ENCODE data around the gene NDUFAB1. TPM values are rescaled to one million over a fixed set of nuclear protein-coding genes. Genes with fewer than 3 reads are reported as not detected.

NDUFAB1 gene
- total RNA-seq, 4 donors from 2014 or later: 76.6 to 115 (median 84.4) TPM

- intact Hi-C loops (cut with DNase I): no loop called here
- WGBS: 94% methylated on average over 11 of the region's 11 CpGs
- Histone ChIP-seq H3K27me3 (no peaks in the 10 kb centered on the region), H3K27ac (replicated peaks in 1 of 4) (no peak overlapping the region), H3K4me1 (no peaks in the 10 kb centered on the region), H3K36me3 (peaks cover 36 to 92% (median 71%) of the 10 kb centered on the region in 4 donors), H3K4me3 (no peak overlapping the region), H3K9me3 (no peaks in the 10 kb centered on the region)
- no peak for DNase-seq (ENCODE audit: extremely low spot score)
- TF ChIP-seq POLR2AphosphoS5 (IDR thresholded peaks at IDR 0.05): no peak
- TF ChIP-seq, protein P1, sequence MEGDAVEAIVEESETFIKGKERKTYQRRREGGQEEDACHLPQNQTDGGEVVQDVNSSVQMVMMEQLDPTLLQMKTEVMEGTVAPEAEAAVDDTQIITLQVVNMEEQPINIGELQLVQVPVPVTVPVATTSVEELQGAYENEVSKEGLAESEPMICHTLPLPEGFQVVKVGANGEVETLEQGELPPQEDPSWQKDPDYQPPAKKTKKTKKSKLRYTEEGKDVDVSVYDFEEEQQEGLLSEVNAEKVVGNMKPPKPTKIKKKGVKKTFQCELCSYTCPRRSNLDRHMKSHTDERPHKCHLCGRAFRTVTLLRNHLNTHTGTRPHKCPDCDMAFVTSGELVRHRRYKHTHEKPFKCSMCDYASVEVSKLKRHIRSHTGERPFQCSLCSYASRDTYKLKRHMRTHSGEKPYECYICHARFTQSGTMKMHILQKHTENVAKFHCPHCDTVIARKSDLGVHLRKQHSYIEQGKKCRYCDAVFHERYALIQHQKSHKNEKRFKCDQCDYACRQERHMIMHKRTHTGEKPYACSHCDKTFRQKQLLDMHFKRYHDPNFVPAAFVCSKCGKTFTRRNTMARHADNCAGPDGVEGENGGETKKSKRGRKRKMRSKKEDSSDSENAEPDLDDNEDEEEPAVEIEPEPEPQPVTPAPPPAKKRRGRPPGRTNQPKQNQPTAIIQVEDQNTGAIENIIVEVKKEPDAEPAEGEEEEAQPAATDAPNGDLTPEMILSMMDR (IDR thresholded peaks at IDR 0.05): no peak
- no peak for TF ChIP-seq EP300 (IDR thresholded peaks at IDR 0.05)
- TF ChIP-seq POLR2A (IDR thresholded peaks at IDR 0.05; ENCODE audit: low read depth): no peak
Observed at GRCh38 chr16:23539984-23540816, 55.9 kb downstream of the NDUFAB1 start.

DNA sequence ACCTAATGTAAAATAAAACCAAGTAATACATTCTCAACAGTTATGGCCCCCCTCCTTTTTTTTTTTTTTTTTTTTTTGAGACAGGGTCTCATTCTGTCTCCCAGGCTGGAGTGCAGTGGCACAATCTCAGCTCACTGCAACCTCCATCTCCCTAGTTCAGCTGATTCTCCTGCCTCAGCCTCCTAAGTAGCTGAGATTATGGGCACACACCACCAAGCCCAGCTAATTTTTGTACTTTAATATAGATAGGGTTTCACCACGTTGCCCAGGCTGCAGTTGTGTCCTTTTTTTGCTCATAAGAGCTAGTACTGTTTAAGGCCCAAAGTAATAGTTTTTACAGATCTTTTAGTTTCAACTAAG, 57.2 kb downstream of the NDUFAB1 start:
- Histone ChIP-seq H3K9me3 (no peaks in the 10 kb centered on the region), H3K4me3 (no peak overlapping the region), H3K27ac (replicated peaks in 1 of 4) (no peak overlapping the region), H3K4me1 (no peaks in the 10 kb centered on the region), H3K36me3 (peaks cover 43 to 92% (median 72%) of the 10 kb centered on the region in 4 donors), H3K27me3 (no peaks in the 10 kb centered on the region)
- 91% methylated on average over 1 of the region's 1 CpG for WGBS
- DNase-seq (ENCODE audit: extremely low spot score): no peak
- no peak for TF ChIP-seq POLR2A (IDR thresholded peaks at IDR 0.05; ENCODE audit: low read depth)
- TF ChIP-seq, protein P1 (IDR thresholded peaks at IDR 0.05): no peak
- TF ChIP-seq POLR2AphosphoS5 (IDR thresholded peaks at IDR 0.05): no peak
- TF ChIP-seq EP300 (IDR thresholded peaks at IDR 0.05): no peak
- intact Hi-C loops (cut with DNase I): no loop called here

DNA sequence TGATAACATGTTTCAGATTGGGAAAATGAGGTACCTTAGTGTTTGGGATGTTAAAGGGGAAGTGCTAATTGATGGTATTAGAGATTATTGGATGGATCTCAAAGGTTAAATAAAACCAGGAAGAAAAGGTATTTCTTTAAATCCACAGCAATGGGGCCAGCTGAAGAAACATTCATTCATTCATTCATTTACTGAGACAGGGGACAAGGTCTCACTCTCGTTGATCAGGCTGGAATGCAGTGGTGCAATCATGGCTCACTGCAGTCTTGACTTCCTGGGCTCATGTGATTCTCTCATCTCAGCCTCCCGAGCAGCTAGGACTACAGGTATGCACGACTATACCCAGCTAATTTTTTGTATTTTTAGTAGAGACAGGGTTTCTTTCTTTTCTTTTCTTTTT, 58.7 kb downstream of the NDUFAB1 start:
- H3K4me3 ChIP-seq: no peak overlapping the region
- H3K4me1 ChIP-seq: no peaks in the 10 kb centered on the region
- 75% methylated on average over 3 of the region's 3 CpGs for WGBS
- peaks cover 44 to 92% (median 74%) of the 10 kb centered on the region in 4 donors for H3K36me3 ChIP-seq
- TF ChIP-seq POLR2AphosphoS5 (IDR thresholded peaks at IDR 0.05) (no peak), EP300 (IDR thresholded peaks at IDR 0.05) (no peak), POLR2A (IDR thresholded peaks at IDR 0.05; ENCODE audit: low read depth) (no peak)
- TF ChIP-seq, protein P1 (IDR thresholded peaks at IDR 0.05): no peak
- DNase-seq (ENCODE audit: extremely low spot score): no peak
- intact Hi-C loops (cut with DNase I): no loop called here
- no peaks in the 10 kb centered on the region for H3K27me3 ChIP-seq
- H3K9me3 ChIP-seq: no peaks in the 10 kb centered on the region
- H3K27ac ChIP-seq (replicated peaks in 1 of 4): no peak overlapping the region

DNA sequence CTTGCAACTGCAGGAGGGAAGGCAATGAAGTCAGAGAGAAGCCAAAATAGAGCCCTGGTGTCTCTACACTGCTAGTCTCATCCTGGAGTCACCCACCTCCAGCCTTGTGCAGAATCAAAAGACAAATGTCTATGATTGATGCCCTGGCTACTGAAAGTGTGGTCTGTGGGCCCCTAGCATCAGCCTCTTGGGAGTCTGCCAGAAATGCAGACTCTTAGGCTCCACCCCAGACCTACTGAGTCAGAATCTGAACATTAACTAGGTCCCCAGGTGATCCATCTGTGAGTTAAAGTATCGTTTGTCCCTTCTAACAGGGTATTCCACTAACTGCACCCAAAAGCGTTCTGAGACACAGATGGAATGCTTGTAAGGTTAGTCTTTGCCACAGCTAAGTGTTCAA, 60.2 kb downstream of the NDUFAB1 start:
- H3K27ac ChIP-seq (replicated peaks in 1 of 4): no peak overlapping the region
- DNase-seq (ENCODE audit: extremely low spot score): no peak
- no peak overlapping the region for H3K4me3 ChIP-seq
- 100% methylated on average over 2 of the region's 2 CpGs for WGBS
- H3K9me3 ChIP-seq: no peaks in the 10 kb centered on the region
- H3K4me1 ChIP-seq: no peaks in the 10 kb centered on the region
- no peak for TF ChIP-seq POLR2A (IDR thresholded peaks at IDR 0.05; ENCODE audit: low read depth)
- TF ChIP-seq, protein P1 (IDR thresholded peaks at IDR 0.05): no peak
- TF ChIP-seq POLR2AphosphoS5 (IDR thresholded peaks at IDR 0.05): no peak
- TF ChIP-seq EP300 (IDR thresholded peaks at IDR 0.05): no peak
- peaks cover 50 to 93% (median 81%) of the 10 kb centered on the region in 4 donors for H3K36me3 ChIP-seq
- no peaks in the 10 kb centered on the region for H3K27me3 ChIP-seq
- intact Hi-C loops (cut with DNase I): no loop called here
